GM21619 (cell line): ENCODE measurements around the gene CCDC186.

Experiments used
- ATAC-seq: cut with Tn5 transposase; IDR thresholded peaks from one replicate; pipeline ENCODE4 v1.9.1; 2021; ENCODE audit not compliant: unreplicated experiment

The CCDC186 gene

GRCh38 chr10:114071178-114071577, 102.8 kb downstream of the CCDC186 start:
- ATAC-seq: no peak
